PC-9 (cell line): ENCODE measurements around the gene KCNIP1.

ENCODE experiments used
- EZH2 ChIP-seq: fragments of 200-600 bp; sonication (generic); IDR thresholded peaks from 2 replicates; pipeline ENCODE4 v1.8.0; 2017; ENCODE audit warnings: antibody characterized with exemption, low read depth
- TF ChIP-seq, protein P1 (sequence below): fragments of 200-600 bp; sonication (generic); conservative IDR thresholded peaks from 2 replicates; pipeline ENCODE4 v1.6.1; 2017; ENCODE audit warnings: mixed run types, antibody characterized with exemption, mild to moderate bottlenecking, moderate library complexity

DNA sequence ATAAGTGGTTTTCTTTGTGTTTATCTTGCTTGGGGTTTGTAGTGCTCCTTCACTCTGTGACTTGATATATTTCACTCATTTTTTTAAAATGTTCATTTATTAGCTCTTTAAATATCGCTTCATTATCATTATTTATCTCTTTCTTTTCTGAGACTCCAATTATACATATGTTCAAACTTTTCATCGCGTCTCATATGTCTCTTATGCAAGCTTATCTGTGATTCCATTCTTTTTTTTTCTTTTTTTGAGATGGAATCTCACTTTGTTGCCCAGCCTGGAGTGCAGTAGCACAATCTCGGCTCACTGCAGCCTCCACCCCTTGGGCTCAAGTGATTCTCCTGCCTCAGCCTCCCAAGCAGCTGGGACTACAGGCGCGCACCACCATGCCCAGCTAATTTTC lies 205.8 kb downstream of the KCNIP1 start:
- TF ChIP-seq EZH2, result no peak
- TF ChIP-seq, protein P1, sequence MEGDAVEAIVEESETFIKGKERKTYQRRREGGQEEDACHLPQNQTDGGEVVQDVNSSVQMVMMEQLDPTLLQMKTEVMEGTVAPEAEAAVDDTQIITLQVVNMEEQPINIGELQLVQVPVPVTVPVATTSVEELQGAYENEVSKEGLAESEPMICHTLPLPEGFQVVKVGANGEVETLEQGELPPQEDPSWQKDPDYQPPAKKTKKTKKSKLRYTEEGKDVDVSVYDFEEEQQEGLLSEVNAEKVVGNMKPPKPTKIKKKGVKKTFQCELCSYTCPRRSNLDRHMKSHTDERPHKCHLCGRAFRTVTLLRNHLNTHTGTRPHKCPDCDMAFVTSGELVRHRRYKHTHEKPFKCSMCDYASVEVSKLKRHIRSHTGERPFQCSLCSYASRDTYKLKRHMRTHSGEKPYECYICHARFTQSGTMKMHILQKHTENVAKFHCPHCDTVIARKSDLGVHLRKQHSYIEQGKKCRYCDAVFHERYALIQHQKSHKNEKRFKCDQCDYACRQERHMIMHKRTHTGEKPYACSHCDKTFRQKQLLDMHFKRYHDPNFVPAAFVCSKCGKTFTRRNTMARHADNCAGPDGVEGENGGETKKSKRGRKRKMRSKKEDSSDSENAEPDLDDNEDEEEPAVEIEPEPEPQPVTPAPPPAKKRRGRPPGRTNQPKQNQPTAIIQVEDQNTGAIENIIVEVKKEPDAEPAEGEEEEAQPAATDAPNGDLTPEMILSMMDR, result no peak
